Ammon's horn (tissue), 1 donor: ENCODE results near the gene ARHGAP11A.
A peak's percentile ranks its signal among the peaks of the same experiment; 100 is the strongest.

ENCODE experiments used
- DNase-seq: peaks from one replicate; pipeline ENCODE4 v3.0.0-alpha.2; 2016; ENCODE audit warnings: low spot score

The ARHGAP11A gene

DNA sequence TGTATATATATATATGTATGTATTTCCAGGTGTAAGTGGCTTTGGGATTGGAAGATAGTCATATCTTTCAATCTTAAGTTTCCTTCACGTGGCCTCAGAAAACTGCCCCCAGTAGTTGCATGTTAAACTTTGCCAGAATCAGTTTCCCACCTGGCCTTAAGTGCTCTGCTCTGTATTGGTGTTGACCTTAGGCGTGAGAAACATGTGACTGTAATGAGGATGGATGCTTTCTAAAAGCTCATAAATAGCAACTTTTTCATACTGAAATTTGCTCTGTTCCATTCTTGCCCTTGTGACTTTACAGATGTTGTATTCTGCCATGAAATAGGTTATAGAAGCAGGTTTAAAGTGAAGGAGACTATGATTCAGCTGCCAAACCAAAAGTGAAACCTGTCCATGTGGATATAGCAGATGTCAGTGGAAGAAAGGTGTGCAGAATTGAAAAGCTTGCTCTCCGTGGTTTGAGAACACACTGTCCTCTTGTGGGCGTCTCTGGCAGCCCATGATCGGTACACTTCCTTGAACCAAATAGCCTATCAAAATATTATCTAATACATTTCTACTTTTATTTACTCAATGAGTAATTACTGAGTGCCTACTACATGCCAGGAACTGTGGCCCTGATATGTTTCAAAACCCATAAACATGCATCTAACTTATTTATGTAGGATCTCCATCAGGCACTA is 42.0 kb downstream of the ARHGAP11A start:
- DNase-seq, result no peak

GRCh38 chr15:32657941-32658340 is 42.6 kb downstream of the ARHGAP11A start:
- DNase-seq, result no peak

- DNase-seq, result no peak
These were observed 44.2 kb downstream of the ARHGAP11A start for GRCh38 chr15:32659340-32660155.

DNA sequence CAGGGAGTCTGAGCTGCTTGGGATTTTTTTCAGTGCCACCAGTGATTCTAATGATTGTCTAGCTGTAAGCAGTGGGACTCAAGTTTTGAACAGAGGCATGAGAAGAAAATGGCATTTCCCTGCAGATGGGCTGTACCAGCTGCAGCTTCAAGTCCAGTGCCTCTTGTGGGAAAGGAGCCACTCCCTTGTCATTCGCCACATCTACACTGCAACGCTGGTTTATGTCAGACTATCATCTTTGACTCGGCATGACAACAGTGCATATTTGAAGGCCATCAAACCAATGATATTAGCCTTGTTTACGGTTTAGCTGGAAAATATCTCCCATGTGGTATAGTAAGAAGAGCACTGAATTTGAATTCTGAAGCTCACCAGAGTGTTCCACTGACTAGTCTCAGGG is 48.4 kb downstream of the ARHGAP11A start:
- no peak for DNase-seq

GRCh38 chr15:32664796-32665195 is 49.5 kb downstream of the ARHGAP11A start:
- no peak for DNase-seq

DNA sequence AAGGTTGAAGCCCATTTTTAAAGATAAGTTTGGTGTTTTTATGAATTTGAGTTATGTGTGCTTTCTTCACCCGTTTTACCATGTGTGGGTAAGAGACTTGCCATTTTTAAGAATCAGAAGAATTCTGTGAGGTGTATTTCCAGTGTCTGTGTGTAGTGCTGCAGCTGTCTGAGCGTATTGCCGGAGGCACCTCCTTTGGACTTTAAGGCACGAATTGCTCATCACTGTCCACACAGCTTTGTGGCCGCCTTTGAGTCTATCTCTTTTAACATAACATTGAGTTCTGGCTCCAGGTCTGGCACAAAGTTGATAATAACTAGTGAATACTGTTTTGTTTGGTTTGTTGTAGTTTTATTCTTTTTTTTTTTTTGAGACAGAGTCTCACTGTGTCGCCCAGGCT is 52.0 kb downstream of the ARHGAP11A start:
- no peak for DNase-seq

DNA sequence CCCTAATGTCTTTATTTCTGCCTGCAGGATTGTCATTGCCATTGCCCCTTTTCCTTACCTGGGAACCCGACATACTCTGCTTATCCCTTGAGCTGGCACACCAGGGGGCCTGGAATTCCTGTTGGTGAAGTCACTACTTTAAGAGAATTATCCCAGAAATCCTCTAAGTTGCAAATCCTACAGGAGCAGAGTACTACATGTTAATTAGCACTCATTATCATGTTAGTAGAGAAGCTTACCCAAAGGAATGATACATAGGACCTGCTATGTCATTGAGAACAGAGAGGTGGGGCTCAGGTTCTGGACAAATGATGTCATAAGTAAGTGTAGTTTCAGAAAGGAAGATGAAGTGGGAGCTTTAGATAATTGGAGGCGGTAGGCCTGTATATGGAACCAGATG is 53.6 kb downstream of the ARHGAP11A start:
- DNase-seq, result no peak

DNA sequence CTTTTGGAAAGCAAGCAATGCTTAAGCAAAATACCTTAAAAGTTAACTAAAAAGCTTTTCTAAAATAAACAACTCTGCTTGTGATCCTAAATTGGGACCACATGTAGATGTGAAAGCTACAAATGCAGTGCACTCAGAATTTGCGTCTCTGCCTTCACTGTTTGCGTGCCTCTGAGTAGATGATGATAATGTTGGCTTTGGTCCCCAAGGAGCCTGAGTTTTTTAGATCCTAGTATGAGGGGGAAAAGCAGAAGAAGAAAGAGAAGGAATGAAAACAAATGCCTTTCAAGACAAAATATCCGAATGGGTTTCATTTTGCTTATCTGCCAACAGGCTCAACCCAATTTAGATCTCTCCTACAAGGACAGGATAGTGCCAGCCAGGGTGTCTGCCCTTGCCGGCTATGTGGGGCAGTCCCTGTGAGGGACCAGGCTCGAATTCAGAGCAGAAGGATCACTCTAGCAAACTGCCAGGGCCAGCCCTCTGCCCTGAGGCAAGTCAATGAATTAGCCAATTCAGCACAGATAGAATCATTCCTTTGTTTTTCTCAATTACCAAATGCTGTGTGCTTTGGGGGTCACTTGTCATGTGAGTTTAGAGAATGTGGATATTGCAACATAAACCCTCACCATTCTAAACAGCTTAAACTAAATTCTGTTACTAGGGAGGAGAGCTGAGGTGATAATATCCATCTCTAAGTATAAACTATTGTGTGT is 54.8 kb downstream of the ARHGAP11A start:
- peak; percentile 89 for DNase-seq

DNA sequence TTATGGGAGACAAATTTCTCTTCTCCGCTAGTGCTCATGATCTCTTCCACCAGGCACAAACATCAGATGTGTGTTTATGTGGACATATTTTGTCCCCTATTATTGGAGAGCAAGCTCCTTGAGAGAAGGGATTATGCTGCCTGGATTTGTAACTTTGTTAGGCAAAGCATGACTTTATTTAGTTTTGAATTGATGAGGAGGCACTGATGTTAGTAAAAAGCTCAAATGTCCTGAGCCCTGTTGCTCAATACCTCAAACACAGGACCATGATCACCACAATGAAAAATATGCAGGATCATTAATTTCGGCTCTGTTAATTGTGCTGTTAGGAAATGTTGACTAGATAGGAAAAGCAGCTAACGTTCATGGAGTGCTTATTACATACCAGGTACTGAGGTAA is 55.3 kb downstream of the ARHGAP11A start:
- DNase-seq, result no peak

GRCh38 chr15:32671339-32672325 is 56.3 kb downstream of the ARHGAP11A start:
- DNase-seq, result peak; percentile 74

DNA sequence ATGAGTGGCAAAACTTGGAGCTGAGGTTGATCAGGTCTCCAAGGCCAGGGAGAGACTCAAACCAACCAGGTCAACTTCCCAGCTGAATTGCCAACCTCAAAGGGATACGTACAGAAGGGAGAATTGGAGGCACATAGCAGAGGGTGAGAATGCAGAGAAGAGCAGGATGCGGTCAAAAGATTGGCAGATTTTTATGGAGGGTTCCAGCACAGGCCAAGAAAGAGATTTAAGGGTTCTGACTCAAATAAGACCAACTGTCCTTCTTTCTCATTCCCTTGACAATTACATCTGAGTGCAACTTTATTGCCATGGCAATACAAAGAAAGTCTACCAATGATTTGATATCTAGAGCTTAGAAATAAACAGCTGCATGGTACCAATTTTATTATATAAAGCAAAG is 59.4 kb downstream of the ARHGAP11A start:
- DNase-seq, result no peak

GRCh38 chr15:32675466-32675865 is 60.2 kb downstream of the ARHGAP11A start:
- DNase-seq, result no peak

GRCh38 chr15:32676169-32676568 is 60.9 kb downstream of the ARHGAP11A start:
- no peak for DNase-seq

- DNase-seq, result no peak
These were observed 62.0 kb downstream of the ARHGAP11A start for GRCh38 chr15:32677238-32677750.

DNA sequence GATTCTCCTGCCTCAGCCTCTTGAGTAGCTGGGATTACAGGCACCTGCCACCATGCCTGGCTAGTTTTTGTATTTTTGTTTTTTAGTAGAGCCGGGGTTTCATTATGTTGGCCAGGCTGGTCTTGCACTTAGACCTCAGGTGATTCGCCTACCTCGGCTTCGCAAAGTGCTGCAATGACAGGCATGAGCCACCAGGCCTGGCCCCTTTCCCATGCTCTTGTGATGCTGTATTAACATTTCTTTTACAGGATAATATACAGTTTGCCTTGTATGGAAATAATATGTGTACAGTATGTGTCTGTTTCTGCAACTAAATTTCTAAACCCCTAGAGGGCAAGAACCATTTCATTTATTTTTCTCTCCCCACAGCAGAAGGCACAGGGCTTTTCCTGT is 64.0 kb downstream of the ARHGAP11A start:
- DNase-seq, result no peak

GRCh38 chr15:32682569-32682968 is 67.3 kb downstream of the ARHGAP11A start:
- DNase-seq, result no peak

GRCh38 chr15:32682977-32683630 is 67.8 kb downstream of the ARHGAP11A start:
- no peak for DNase-seq

- peak; percentile 70 for DNase-seq
These were observed 68.7 kb downstream of the ARHGAP11A start for GRCh38 chr15:32683906-32684584.

DNA sequence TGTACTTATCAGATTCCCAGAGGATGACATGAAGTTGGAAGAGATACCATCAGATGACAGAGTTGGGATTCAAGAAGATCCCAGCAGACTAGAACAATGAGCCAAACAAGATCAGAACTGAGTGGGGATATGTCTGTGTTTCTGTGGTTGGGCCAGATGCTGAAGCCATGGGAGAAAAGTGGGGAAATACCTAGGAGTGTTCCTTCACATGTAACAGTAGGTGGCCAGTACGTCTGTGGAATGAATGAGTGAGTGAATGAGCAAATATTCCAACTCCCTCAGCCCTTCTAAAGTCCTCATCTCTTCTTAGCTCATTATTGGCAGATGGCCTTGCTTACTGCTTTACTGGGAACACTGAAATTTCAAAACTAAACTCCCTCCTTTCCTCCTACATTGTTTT is 70.3 kb downstream of the ARHGAP11A start:
- no peak for DNase-seq

GRCh38 chr15:32687556-32687955 is 72.3 kb downstream of the ARHGAP11A start:
- DNase-seq, result no peak
